ENCODE results near the gene CDH13. TPM values are rescaled to one million over a fixed set of nuclear protein-coding genes. Genes with fewer than 3 reads are reported as not detected.

Gene CDH13
- total and polyA plus RNA-seq, 9 donors, result 1.9 to 34.2 (median 4.8) TPM

- TF ChIP-seq POLR2A (IDR thresholded peaks at IDR 0.05), result no peak
- no peak for TF ChIP-seq CTCF (IDR thresholded peaks at IDR 0.05)
- no peak for TF ChIP-seq EP300 (IDR thresholded peaks at IDR 0.05)
- intact Hi-C loops (cut with DNase I), result no loop called here
- no peak overlapping the region for H3K27ac ChIP-seq
- H3K9me3 ChIP-seq, result no peaks in the 10 kb centered on the region
- WGBS, 3 donors, result 80 to 87% (median 82%) methylated on average over 9 of the region's 9 CpGs
- H3K27me3 ChIP-seq, result no peaks in the 10 kb centered on the region
- no peak for DNase-seq
- H3K4me1 ChIP-seq (ENCODE audit: insufficient read depth), result no peaks in the 10 kb centered on the region
- no peak overlapping the region for H3K4me3 ChIP-seq
- no peaks in the 10 kb centered on the region for H3K36me3 ChIP-seq
Measured at GRCh38 chr16:82589407-82589806, 37.4 kb upstream of the CDH13 start.

DNA sequence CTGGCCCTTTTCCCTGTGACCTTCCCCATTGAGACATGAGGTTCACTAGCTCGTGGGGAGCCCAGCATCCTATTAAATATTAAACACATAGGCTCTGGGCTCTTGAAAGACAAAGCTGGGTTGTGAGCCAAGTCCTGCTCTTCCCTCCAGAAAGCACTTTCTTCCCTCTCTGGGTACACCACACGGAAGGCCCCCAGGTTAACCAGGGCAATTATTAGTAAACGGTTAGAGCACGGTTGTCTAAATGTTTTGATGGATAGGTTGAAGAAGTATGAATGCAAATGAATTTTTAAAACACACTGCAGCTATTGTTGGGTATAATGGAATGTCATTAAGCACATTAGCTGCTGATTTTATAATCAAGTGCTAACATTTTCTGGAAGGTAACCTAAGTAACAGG is 32.7 kb upstream of the CDH13 start:
- no peak overlapping the region for H3K27ac ChIP-seq
- 66 to 67% (median 66%) methylated on average over 4 of the region's 4 CpGs for WGBS, 3 donors
- H3K36me3 ChIP-seq, result no peaks in the 10 kb centered on the region
- no peaks in the 10 kb centered on the region for H3K9me3 ChIP-seq
- H3K4me3 ChIP-seq, result no peak overlapping the region
- no peak for DNase-seq
- no peaks in the 10 kb centered on the region for H3K4me1 ChIP-seq (ENCODE audit: insufficient read depth)
- TF ChIP-seq EP300 (IDR thresholded peaks at IDR 0.05) (no peak), CTCF (IDR thresholded peaks at IDR 0.05) (no peak), POLR2A (IDR thresholded peaks at IDR 0.05) (no peak)
- intact Hi-C loops (cut with DNase I), result no loop called here
- H3K27me3 ChIP-seq, result no peaks in the 10 kb centered on the region

- H3K27me3 ChIP-seq, result no peaks in the 10 kb centered on the region
Measured at GRCh38 chr16:82598771-82599170, 28.0 kb upstream of the CDH13 start.

GRCh38 chr16:82601989-82602640 is 24.7 kb upstream of the CDH13 start:
- Histone ChIP-seq H3K4me1 (ENCODE audit: insufficient read depth) (no peaks in the 10 kb centered on the region), H3K9me3 (no peaks in the 10 kb centered on the region), H3K4me3 (no peak overlapping the region), H3K27ac (no peak overlapping the region), H3K27me3 (no peaks in the 10 kb centered on the region), H3K36me3 (no peaks in the 10 kb centered on the region)
- 61 to 78% (median 72%) methylated on average over 7 of the region's 7 CpGs for WGBS, 3 donors
- no peak for TF ChIP-seq EP300 (IDR thresholded peaks at IDR 0.05)
- TF ChIP-seq POLR2A (IDR thresholded peaks at IDR 0.05), result no peak
- no peak for TF ChIP-seq CTCF (IDR thresholded peaks at IDR 0.05)
- no peak for DNase-seq
- intact Hi-C loops (cut with DNase I), result no loop called here

More at GRCh38 chr16:82598771-82599170, 28.0 kb upstream of the CDH13 start:
- no peaks in the 10 kb centered on the region for H3K36me3 ChIP-seq
- TF ChIP-seq EP300 (IDR thresholded peaks at IDR 0.05) (no peak), CTCF (IDR thresholded peaks at IDR 0.05) (no peak), POLR2A (IDR thresholded peaks at IDR 0.05) (no peak)
- H3K4me1 ChIP-seq (ENCODE audit: insufficient read depth), result no peaks in the 10 kb centered on the region
- intact Hi-C loops (cut with DNase I), result no loop called here
- no peaks in the 10 kb centered on the region for H3K9me3 ChIP-seq
- no peak overlapping the region for H3K27ac ChIP-seq
- DNase-seq, result no peak
- 39 to 62% (median 59%) methylated on average over 2 of the region's 2 CpGs for WGBS, 3 donors
- H3K4me3 ChIP-seq, result no peak overlapping the region
